ENCODE results near the gene TMEM53. TPM values are rescaled to one million over a fixed set of nuclear protein-coding genes. Genes with fewer than 3 reads are reported as not detected.

TMEM53 gene
- total and polyA plus RNA-seq, 8 donors: 2.4 to 22.8 (median 7.0) TPM

GRCh38 chr1:44693159-44693558 lies 18.9 kb upstream of the TMEM53 start:
- no peaks in the 10 kb centered on the region for H3K36me3 ChIP-seq
- H3K4me1 ChIP-seq: no peaks in the 10 kb centered on the region
- no peak overlapping the region for H3K4me3 ChIP-seq
- 77 to 96% (median 88%) methylated on average over 2 of the region's 2 CpGs for WGBS, 5 donors
- DNase-seq: no peak
- no peaks in the 10 kb centered on the region for H3K9me3 ChIP-seq
- no peak overlapping the region for H3K27ac ChIP-seq
- intact Hi-C loops (cut with DNase I; ENCODE audit: low total_unique reads): no loop called here
- no peak for TF ChIP-seq CTCF (IDR thresholded peaks at IDR 0.05)
- no peaks in the 10 kb centered on the region for H3K27me3 ChIP-seq

- TF ChIP-seq CTCF (IDR thresholded peaks at IDR 0.05): no peak
- TF ChIP-seq EP300 (IDR thresholded peaks at IDR 0.05): no peak
- no peak for TF ChIP-seq POLR2AphosphoS5 (IDR thresholded peaks at IDR 0.05)
- H3K27me3 ChIP-seq: no peaks in the 10 kb centered on the region
- no peak for DNase-seq
- no peaks in the 10 kb centered on the region for H3K4me1 ChIP-seq
- 67 to 88% (median 76%) methylated on average over 3 of the region's 3 CpGs for WGBS, 5 donors
- intact Hi-C loops (cut with DNase I; ENCODE audit: low total_unique reads): no loop called here
- H3K9me3 ChIP-seq: no peaks in the 10 kb centered on the region
- H3K36me3 ChIP-seq: no peaks in the 10 kb centered on the region
- no peak overlapping the region for H3K4me3 ChIP-seq
- no peak overlapping the region for H3K27ac ChIP-seq
Observed at GRCh38 chr1:44689447-44689765, 15.1 kb upstream of the TMEM53 start.

GRCh38 chr1:44688760-44689446 lies 14.6 kb upstream of the TMEM53 start:
- intact Hi-C loops (cut with DNase I; ENCODE audit: low total_unique reads): no loop called here
- TF ChIP-seq CTCF (IDR thresholded peaks at IDR 0.05): no peak
- no peak for TF ChIP-seq POLR2AphosphoS5 (IDR thresholded peaks at IDR 0.05)
- no peak for TF ChIP-seq EP300 (IDR thresholded peaks at IDR 0.05)
- TF ChIP-seq POLR2A (IDR thresholded peaks at IDR 0.05): no peak
- no peak for DNase-seq
- H3K36me3 ChIP-seq: no peaks in the 10 kb centered on the region
- H3K27ac ChIP-seq: no peak overlapping the region
- H3K27me3 ChIP-seq: no peaks in the 10 kb centered on the region
- H3K4me3 ChIP-seq: no peak overlapping the region
- WGBS, 5 donors: 81 to 88% (median 84%) methylated on average over 12 of the region's 12 CpGs
- no peaks in the 10 kb centered on the region for H3K4me1 ChIP-seq
- no peaks in the 10 kb centered on the region for H3K9me3 ChIP-seq

GRCh38 chr1:44685881-44686280 lies 11.6 kb upstream of the TMEM53 start:
- Histone ChIP-seq H3K4me3 (no peak overlapping the region), H3K4me1 (no peaks in the 10 kb centered on the region), H3K36me3 (no peaks in the 10 kb centered on the region), H3K27ac (no peak overlapping the region), H3K9me3 (no peaks in the 10 kb centered on the region), H3K27me3 (no peaks in the 10 kb centered on the region)
- no peak for DNase-seq
- TF ChIP-seq EP300 (IDR thresholded peaks at IDR 0.05) (no peak), POLR2AphosphoS5 (IDR thresholded peaks at IDR 0.05) (no peak), CTCF (IDR thresholded peaks at IDR 0.05) (no peak), POLR2A (IDR thresholded peaks at IDR 0.05) (no peak)
- intact Hi-C loops (cut with DNase I; ENCODE audit: low total_unique reads): no loop called here
- 80 to 89% (median 83%) methylated on average over 8 of the region's 8 CpGs for WGBS, 5 donors

Measured in stomach (tissue), 9 donors.